HCT116 (cell line): ENCODE data around the gene PRR7. TPM values are rescaled to one million over a fixed set of nuclear protein-coding genes. Genes with fewer than 3 reads are reported as not detected.

Experiments
- ATAC-seq: fragments of 200-7000 bp; cut with Tn5 transposase; 2 replicates; pipeline ENCODE4 v1.9.1; 2020; ENCODE audit warnings: mild to moderate bottlenecking, moderate library complexity
- BruUV-seq: library from RNA; stranded (reverse); fragments of 400-500 nt; replicated peaks from 2 replicates; lab custom pipeline; 2021; lab: Mats Ljungman, UMichigan
- CTCF ChIA-PET: fragments of 300-600 bp; sonication (Branson Sonifier 250); formaldehyde crosslinking; loops from one replicate; lab custom pipeline; 2021; ENCODE audit warnings: antibody characterized with exemption; lab: Charles Lee
- POLR2A ChIA-PET: fragments of 300-600, 350-600 bp; sonication (Branson Sonifier 250); formaldehyde crosslinking; loops from one replicate; lab custom pipeline; 2021; ENCODE audit warnings: antibody characterized with exemption; lab: Charles Lee
- RAD21 ChIA-PET, 2 experiments: fragments of 300-600 bp; sonication (Branson Sonifier 250); formaldehyde crosslinking; loops; one replicate each; lab custom pipeline; 2023; ENCODE audit warnings: low total read pairs in 2 of 2; ENCODE audit not compliant: uncharacterized antibody in 2 of 2, unreplicated experiment in 2 of 2, low non-redundant PET in 1 of 2; lab: Charles Lee
- DNase-seq: peaks from one replicate; pipeline ENCODE4 v3.0.0-alpha.2; 2010; ENCODE audit warnings: low read depth, low spot score
- H2AFZ ChIP-seq: fragments of 200-600 bp; shearing (Covaris generic), sonication (generic); 2 replicates; pipeline ENCODE4 v1.6.1; 2017; ENCODE audit warnings: low read depth, mixed run types, mixed read lengths, antibody characterized with exemption, low read length; ENCODE audit not compliant: poor library complexity, severe bottlenecking
- H3K27ac ChIP-seq: 2 replicates; pipeline ENCODE4 v1.5.1; 2012; ENCODE audit warnings: low read depth, low read length
- H3K27me3 ChIP-seq: fragments of 200-600 bp; sonication (generic); 2 replicates; pipeline ENCODE4 v1.6.1; 2016; ENCODE audit warnings: mixed run types, low read length, mixed read lengths; ENCODE audit not compliant: insufficient read depth
- H3K36me3 ChIP-seq, 2 experiments: fragments of 200-500 bp in 1 of 2; fragments of 200-600 bp in 1 of 2; sonication (Bioruptor generic) in 1 of 2; sonication (generic) in 1 of 2; 2 replicates each; pipeline versions ENCODE4 v1.5.1 to v1.6.1; 2014 to 2016; ENCODE audit warnings: low read length in 2 of 2, inconsistent platforms in 1 of 2, mixed read lengths in 1 of 2, mixed run types in 1 of 2; ENCODE audit not compliant: insufficient read depth in 2 of 2, control insufficient read depth in 1 of 2
- H3K4me1 ChIP-seq, 2 experiments: fragments of 200-600 bp in 1 of 2; sonication (generic) in 1 of 2; 2 replicates each; pipeline versions ENCODE4 v1.5.1 to v1.6.1; 2012 to 2017; ENCODE audit warnings: low read length in 2 of 2, inconsistent platforms in 1 of 2, mild to moderate bottlenecking in 1 of 2, mixed read lengths in 1 of 2, mixed run types in 1 of 2, moderate library complexity in 1 of 2; ENCODE audit not compliant: insufficient read depth in 2 of 2, control insufficient read depth in 1 of 2
- H3K4me2 ChIP-seq: fragments of 200-600 bp; sonication (generic); 2 replicates; pipeline ENCODE4 v1.6.1; 2017; ENCODE audit warnings: mixed run types, low read length, mixed read lengths
- H3K4me3 ChIP-seq, 2 experiments: fragments of 200-600 bp in 1 of 2; sonication (generic) in 1 of 2; replicated peaks in 1 of 2; 2 replicates each; pipeline ENCODE4 v1.5.1; 2011 to 2016; ENCODE audit warnings: low read length in 2 of 2, control low read depth in 1 of 2, low read depth in 1 of 2, mild to moderate bottlenecking in 1 of 2, mixed read lengths in 1 of 2, mixed run types in 1 of 2
- H3K79me2 ChIP-seq: fragments of 200-600 bp; sonication (generic); 2 replicates; pipeline ENCODE4 v1.6.1; 2017; ENCODE audit warnings: mild to moderate bottlenecking, mixed run types, low read length, moderate library complexity, mixed read lengths; ENCODE audit not compliant: insufficient read depth
- H3K9ac ChIP-seq: fragments of 200-600 bp; sonication (generic); 2 replicates; pipeline ENCODE4 v1.6.1; 2016; ENCODE audit warnings: low read length, mixed read lengths
- H3K9me2 ChIP-seq: fragments of 200-600 bp; sonication (generic), shearing (Covaris generic); 2 replicates; pipeline ENCODE4 v1.6.1; 2017; ENCODE audit warnings: mixed run types, mild to moderate bottlenecking, moderate library complexity; ENCODE audit not compliant: insufficient read depth
- H3K9me3 ChIP-seq, 2 experiments: fragments of 200-500 bp in 1 of 2; fragments of 200-600 bp in 1 of 2; sonication (Bioruptor generic) in 1 of 2; sonication (generic) in 1 of 2; 2 replicates each; pipeline ENCODE4 v1.6.1; 2014 to 2017; ENCODE audit warnings: low read length in 2 of 2, mixed read lengths in 2 of 2, inconsistent platforms in 1 of 2, low read depth in 1 of 2, mild to moderate bottlenecking in 1 of 2, mixed run types in 1 of 2, moderate library complexity in 1 of 2; ENCODE audit not compliant: control insufficient read depth in 1 of 2, insufficient read depth in 1 of 2
- H4K20me1 ChIP-seq: fragments of 200-600 bp; sonication (generic), shearing (Covaris generic); 2 replicates; pipeline ENCODE4 v1.6.1; 2017; ENCODE audit warnings: mixed run types, mild to moderate bottlenecking, moderate library complexity; ENCODE audit not compliant: insufficient read depth
- ATF3 ChIP-seq: IDR thresholded peaks from 2 replicates; pipeline ENCODE4 v1.6.1; 2012
- CEBPB ChIP-seq: IDR thresholded peaks from 2 replicates; pipeline ENCODE4 v1.6.1; 2012; ENCODE audit warnings: low read depth
- EGR1 ChIP-seq: IDR thresholded peaks from 2 replicates; pipeline ENCODE4 v1.6.1; 2012; ENCODE audit warnings: low read depth
- POLR2A ChIP-seq: IDR thresholded peaks from 2 replicates; pipeline ENCODE4 v1.7.0; 2011; ENCODE audit warnings: borderline replicate concordance; ENCODE audit not compliant: insufficient read depth, insufficient read length; ENCODE audit errors: extremely low read depth
- RAD21 ChIP-seq: IDR thresholded peaks from 2 replicates; pipeline ENCODE4 v1.6.1; 2012; ENCODE audit warnings: low read depth, mild to moderate bottlenecking
- ZBTB33 ChIP-seq: IDR thresholded peaks from 2 replicates; pipeline ENCODE4 v1.6.1; 2011; ENCODE audit warnings: mild to moderate bottlenecking, low read length, moderate library complexity; ENCODE audit not compliant: insufficient replicate concordance; ENCODE audit errors: extremely low read depth
- ZNF274 ChIP-seq: fragments of 200-500 bp; sonication (Bioruptor generic); IDR thresholded peaks from 2 replicates; pipeline ENCODE4 v1.6.1; 2014; ENCODE audit warnings: mild to moderate bottlenecking, low read depth, low read length, inconsistent platforms
- intact Hi-C: fragments of 100-400 bp; cut with micrococcal nuclease; formaldehyde crosslinking; loops from 2 replicates; pipeline ENCODE4 v1.10.0; 2022
- total RNA-seq: library from RNA; stranded (reverse); gene quantifications from one replicate; pipeline ENCODE4 v1.2.1, GENCODE V29; 2021; ENCODE audit not compliant: unreplicated experiment

The PRR7 gene
- total RNA-seq, 1 experiment from 2014 or later = 39.9 TPM

GRCh38 chr5:177498013-177498787, 51.6 kb downstream of the PRR7 start (continued):
- TF ChIP-seq ZNF274 (no peak), CEBPB (no peak), EGR1 (no peak), RAD21 (no peak)

GRCh38 chr5:177499842-177500241, 53.2 kb downstream of the PRR7 start:
- H3K79me2 ChIP-seq = peaks cover 23% of the 10 kb centered on the region
- peaks cover 7% of the 10 kb centered on the region; the same call in 1 of the 2 replicates for H4K20me1 ChIP-seq
- intact Hi-C loops = loop anchor here (2.0 to 5.0 kb wide), 5 partner anchors 98 to 385 kb away; partner anchors contain the start of genes B4GALT7, MXD3, PFN3 and PRELID1
- H3K9me2 ChIP-seq = no peaks in the 10 kb centered on the region
- H3K9ac ChIP-seq = no peak overlapping the region
- TF ChIP-seq POLR2A = no peak
- no peak for TF ChIP-seq ZBTB33
- no peak for TF ChIP-seq ATF3
- ATAC-seq (no peak), DNase-seq (no peak)
- peaks cover 20 to 39% of the 10 kb centered on the region in 2 experiments for H3K4me1 ChIP-seq
- ChIA-PET RAD21 (no interaction called here), POLR2A (no interaction called here), CTCF (interaction anchor here (2.0 kb wide), 1 partner anchor 96 kb away, joined by 17 read pairs; no protein-coding TSS in a partner anchor)
- H3K27ac ChIP-seq = no peak overlapping the region
- H3K4me3 ChIP-seq = no peak overlapping the region
- H3K36me3 ChIP-seq = peaks cover 0 to 6% of the 10 kb centered on the region in 2 experiments; a peak in 1 of 4 replicates
- no TSS peak for BruUV-seq
- no peaks in the 10 kb centered on the region for H3K27me3 ChIP-seq
- H2AFZ ChIP-seq = no peak overlapping the region
- no peak overlapping the region for H3K4me2 ChIP-seq
- H3K9me3 ChIP-seq = no peaks in the 10 kb centered on the region
